Stomach (tissue), 4 donors: ENCODE data around the gene TAF6.

ENCODE experiments used
- POLR2A ChIP-seq, 4 donors: fragments of 450-650 bp; IDR thresholded peaks; one replicate each; pipeline ENCODE4 v1.6.1; 2016; ENCODE audit warnings: antibody characterized with exemption in 4 of 4, control low read depth in 2 of 4, mild to moderate bottlenecking in 1 of 4, moderate library complexity in 1 of 4
- POLR2AphosphoS5 ChIP-seq, 3 donors: sonication (generic); formaldehyde crosslinking; IDR thresholded peaks; one replicate each; pipeline ENCODE4 v1.6.1; 2016; ENCODE audit warnings: antibody characterized with exemption in 3 of 3
- TF ChIP-seq, protein P1 (sequence below), 7 experiments: fragments of 450-650 bp in 4 of 7; fragments of 200-600 bp in 3 of 7; sonication (generic) in 3 of 7; IDR thresholded peaks; one replicate each; pipeline ENCODE4 v1.5.1; 2016 to 2019; ENCODE audit warnings: antibody characterized with exemption in 7 of 7, control low read depth in 2 of 7, mild to moderate bottlenecking in 1 of 7

DNA sequence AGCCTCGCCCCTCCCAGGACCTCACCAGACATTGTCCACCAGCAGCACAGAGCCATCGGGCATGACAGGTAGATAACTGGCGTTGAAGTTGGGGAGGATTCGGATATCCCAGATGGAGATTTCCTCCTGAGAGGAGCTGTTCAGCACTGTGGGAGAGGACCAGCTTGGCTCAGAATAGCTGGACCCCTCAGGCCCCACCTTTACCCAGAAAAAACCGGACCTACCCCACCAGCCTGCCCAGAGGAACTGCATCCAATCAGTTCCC is 37.8 kb upstream of the TAF6 start:
- TF ChIP-seq, protein P1, sequence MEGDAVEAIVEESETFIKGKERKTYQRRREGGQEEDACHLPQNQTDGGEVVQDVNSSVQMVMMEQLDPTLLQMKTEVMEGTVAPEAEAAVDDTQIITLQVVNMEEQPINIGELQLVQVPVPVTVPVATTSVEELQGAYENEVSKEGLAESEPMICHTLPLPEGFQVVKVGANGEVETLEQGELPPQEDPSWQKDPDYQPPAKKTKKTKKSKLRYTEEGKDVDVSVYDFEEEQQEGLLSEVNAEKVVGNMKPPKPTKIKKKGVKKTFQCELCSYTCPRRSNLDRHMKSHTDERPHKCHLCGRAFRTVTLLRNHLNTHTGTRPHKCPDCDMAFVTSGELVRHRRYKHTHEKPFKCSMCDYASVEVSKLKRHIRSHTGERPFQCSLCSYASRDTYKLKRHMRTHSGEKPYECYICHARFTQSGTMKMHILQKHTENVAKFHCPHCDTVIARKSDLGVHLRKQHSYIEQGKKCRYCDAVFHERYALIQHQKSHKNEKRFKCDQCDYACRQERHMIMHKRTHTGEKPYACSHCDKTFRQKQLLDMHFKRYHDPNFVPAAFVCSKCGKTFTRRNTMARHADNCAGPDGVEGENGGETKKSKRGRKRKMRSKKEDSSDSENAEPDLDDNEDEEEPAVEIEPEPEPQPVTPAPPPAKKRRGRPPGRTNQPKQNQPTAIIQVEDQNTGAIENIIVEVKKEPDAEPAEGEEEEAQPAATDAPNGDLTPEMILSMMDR (IDR thresholded peaks at IDR 0.05), result no peak
- no peak for TF ChIP-seq POLR2A (IDR thresholded peaks at IDR 0.05)
- no peak for TF ChIP-seq POLR2AphosphoS5 (IDR thresholded peaks at IDR 0.05)
